HT1080 (cell line): ENCODE measurements around the gene ADGRG7. TPM values are rescaled to one million over a fixed set of nuclear protein-coding genes. Genes with fewer than 3 reads are reported as not detected.
A peak's percentile ranks its signal among the peaks of the same experiment; 100 is the strongest.
"Not testable (repeated sequence)": the region's sequence is repeated elsewhere in the genome, so short reads cannot be mapped to it uniquely, and the experiment has no call there.

Experiments used
- DNase-seq: peaks from one replicate; pipeline ENCODE4 v3.0.0-alpha.2; 2015; ENCODE audit warnings: low read depth
- total RNA-seq: library from RNA; depleted of rRNA; stranded (reverse); fragments of >200 nt; shearing (Covaris generic); gene quantifications from 2 replicates; pipeline ENCODE4 v1.2.3, GENCODE V29; 2014

The ADGRG7 gene
- total RNA-seq, 1 experiment from 2014 or later: not detected

DNA sequence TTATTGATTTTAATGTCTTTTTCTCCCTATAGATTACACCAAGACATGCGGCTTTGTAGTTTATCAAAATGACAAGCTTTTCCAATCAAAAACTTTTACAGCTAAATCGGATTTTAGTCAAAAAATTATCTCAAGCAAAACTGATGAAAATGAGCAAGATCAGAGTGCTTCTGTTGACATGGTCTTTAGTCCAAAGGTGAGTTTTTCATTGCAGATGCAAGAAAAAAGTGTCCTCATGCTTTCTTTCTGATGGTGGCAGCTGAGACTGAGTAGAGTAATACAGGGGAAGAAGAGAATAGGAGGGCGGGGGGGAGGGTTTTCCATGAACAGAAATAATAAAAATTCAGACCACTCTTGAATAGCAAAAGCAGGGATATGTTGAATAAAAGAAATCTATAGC is 36.5 kb downstream of the ADGRG7 start:
- no peak for DNase-seq

DNA sequence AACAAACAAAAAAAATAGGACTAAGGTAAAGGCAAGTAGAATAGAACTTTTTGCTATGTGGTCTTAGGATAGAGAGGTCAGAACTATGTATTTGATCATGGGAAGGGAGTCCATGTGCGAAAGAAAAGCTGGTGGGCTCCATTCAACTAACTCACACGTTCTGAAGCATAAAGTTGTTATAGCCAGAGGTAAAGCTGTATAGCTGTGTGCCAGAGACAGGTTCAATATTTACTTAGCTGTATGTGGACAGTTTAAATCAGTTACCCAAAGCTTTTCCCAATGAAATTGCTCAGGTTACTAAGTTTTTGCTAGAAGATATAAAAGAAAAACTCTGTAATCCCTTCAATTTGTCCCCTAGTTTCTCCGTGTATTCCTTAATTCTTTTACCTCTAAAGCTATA is 37.8 kb downstream of the ADGRG7 start:
- no peak for DNase-seq

GRCh38 chr3:100647657-100648056 is 38.3 kb downstream of the ADGRG7 start:
- DNase-seq: no peak

- DNase-seq: peak; percentile 64
Observed at GRCh38 chr3:100650651-100651619, 41.5 kb downstream of the ADGRG7 start.

DNA sequence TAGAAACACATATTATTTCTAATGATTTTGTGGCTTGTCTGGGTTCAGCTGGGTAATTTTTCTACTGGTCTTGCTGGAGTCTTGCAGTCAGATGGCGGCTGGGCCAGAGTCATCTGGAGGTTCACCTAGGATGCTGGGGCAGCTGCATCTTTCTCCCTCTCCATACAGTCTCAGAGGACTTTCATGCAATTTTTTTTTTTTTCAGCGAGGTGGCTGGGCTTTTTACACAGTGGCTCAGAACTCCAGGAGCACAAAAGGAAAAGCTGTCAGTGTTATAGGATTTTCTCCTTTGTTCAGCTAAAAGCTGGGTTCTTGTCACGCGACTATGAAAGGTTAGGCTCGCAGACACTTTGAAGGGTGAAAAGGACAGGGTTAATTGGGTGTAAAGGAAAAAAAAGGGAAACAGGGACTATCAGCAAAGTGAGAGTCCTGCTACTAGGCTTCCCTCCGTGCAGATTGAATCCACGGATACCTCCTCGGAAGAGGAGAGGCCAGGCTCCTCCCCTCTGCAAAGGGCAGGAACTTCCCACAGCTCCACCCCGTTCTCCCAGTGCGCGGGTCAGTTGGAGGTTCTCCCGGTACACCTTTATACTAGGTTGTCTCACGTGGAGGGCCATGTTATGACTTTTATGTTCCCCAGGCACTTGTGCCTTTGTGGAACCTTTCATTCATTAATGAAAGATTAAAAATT is 44.3 kb downstream of the ADGRG7 start:
- DNase-seq: no peak

DNA sequence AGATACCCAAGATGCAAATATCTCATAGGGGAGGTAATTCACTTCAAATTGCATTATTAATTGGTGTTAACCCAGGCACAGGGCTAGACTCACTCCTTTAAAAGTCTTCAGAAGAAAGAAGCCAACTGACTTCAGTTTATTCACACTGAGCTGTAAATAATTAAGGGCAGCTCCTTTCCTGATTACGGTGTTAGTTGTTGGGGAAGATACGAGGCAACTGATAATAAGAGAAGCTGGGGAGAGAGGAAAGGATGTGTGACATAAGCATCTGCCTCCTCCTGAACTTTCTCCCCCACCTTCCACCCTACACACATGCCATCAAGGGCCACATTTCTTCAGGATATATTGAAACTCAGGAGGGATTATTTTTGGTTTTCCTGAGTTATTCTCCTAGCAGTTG is 47.5 kb downstream of the ADGRG7 start:
- DNase-seq: no peak

DNA sequence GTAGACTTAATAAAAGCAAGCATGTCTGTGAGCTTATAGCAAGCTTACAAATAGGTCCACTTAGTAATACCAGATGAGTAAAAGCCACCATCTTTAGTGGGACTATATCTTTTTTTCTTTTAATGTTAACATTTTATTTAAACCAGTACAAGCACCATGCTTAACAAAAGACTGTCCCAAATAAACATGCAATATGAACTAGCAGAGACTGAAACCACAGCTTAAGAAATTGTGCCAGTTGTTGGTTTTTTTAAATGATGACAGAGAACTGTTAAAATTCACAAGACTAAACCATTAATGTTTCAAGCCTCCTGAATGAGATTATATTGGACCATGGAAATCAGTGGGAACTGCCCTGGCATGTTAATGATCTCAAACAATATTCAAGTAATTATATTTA is 51.9 kb downstream of the ADGRG7 start:
- not testable (repeated sequence) for DNase-seq

GRCh38 chr3:100662113-100662823 is 52.9 kb downstream of the ADGRG7 start:
- no peak for DNase-seq

DNA sequence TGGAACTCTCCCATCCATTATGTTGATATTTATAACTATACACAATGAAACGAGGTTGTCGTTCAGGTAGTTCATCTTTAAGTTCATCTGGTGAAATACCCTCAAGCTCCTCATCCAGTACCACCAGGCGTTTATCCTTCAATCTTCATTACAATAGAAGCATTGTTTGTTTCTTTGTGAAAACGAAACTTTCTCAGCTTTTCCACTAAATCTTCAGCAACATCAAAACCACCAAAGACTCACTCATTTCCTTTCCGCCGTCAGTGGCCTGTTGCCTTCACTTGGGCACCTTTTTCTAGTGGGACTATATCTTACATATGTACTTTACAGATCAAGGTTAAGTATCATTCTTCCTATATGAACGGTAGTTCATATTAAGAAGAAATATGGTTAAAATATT is 55.8 kb downstream of the ADGRG7 start:
- DNase-seq: peak; percentile 82

GRCh38 chr3:100666699-100667098 is 57.3 kb downstream of the ADGRG7 start:
- not testable (repeated sequence) for DNase-seq

DNA sequence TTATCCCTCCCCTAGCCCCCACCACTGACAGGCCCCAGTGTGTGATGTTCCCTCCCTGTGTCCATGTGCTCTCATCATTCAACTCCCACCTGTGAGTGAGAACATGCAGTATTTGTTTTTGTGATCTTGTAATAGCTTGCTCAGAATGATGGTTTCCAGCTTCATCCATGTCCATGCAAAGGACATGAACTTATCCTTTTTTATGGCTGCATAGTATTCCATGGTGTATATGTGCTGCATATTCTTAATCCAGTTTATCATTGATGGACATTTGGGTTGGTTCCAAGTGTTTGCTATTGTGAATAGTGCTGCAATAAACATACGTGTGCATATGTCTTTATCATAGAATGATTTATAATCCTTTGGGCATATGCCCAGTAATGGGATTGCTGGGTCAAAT is 57.9 kb downstream of the ADGRG7 start:
- not testable (repeated sequence) for DNase-seq

GRCh38 chr3:100670995-100671394 is 61.6 kb downstream of the ADGRG7 start:
- not testable (repeated sequence) for DNase-seq

- DNase-seq: no peak
Observed at GRCh38 chr3:100681496-100681895, 72.1 kb downstream of the ADGRG7 start.

DNA sequence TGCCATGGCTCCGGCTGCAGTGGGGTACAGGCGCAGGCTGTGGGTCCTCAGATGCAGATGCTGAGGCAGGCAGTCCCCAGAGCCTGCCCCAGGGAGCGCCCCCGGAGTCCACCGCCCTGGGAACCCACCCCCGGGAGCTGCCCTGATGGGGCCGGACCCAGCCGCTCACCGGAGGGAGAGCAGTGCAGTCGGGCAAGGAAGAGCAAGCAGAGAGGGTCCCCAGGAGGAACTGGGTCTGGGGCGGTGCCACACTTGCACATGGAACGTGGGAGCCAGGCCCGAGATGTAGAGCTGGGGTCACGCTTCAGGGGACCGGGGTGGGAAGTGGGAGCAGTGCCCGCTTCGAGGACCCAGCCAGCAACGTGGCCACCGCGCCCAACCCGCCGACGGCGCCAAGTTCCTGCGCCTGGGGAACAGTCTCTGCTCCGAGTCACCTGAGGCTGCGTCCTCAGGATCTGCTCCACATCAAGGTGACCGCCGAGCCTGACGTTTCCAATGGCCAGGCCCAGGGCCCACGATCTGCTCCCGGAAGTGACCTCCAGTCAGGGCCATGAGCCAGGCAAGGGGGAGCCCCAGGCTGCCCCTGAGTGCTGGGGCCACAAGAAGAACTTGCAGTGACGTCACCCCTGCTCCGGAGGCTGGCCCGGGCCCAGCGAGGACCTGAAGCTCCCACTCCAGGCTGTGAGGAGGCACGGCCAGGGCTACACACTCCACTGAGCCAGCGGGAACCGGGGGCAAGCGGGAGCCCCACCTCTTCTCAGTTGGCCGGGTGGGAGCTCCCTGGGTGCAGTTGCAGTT is 72.9 kb downstream of the ADGRG7 start:
- no peak for DNase-seq

- DNase-seq: no peak
Observed at GRCh38 chr3:100682854-100683760, 73.7 kb downstream of the ADGRG7 start.

DNA sequence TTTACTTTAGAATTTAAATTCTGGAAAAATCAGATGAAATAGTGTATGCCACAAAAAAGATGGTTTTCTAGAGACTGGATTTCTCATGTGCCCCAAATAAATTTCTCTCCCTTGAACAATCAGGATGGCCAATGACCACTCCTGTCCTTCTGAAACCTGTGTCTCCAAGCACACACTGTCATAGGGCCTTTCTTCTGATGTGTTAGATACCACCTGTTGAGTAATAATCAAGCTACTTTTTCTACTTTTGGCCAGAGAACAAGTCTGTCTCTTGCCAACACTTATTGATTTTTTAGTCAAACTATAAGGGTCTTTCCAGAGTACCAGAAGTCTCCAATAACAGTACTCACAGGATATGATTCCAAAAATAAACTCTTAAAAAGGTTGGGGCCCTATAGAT is 83.8 kb downstream of the ADGRG7 start:
- DNase-seq: no peak

GRCh38 chr3:100695696-100696095 is 86.3 kb downstream of the ADGRG7 start:
- no peak for DNase-seq

DNA sequence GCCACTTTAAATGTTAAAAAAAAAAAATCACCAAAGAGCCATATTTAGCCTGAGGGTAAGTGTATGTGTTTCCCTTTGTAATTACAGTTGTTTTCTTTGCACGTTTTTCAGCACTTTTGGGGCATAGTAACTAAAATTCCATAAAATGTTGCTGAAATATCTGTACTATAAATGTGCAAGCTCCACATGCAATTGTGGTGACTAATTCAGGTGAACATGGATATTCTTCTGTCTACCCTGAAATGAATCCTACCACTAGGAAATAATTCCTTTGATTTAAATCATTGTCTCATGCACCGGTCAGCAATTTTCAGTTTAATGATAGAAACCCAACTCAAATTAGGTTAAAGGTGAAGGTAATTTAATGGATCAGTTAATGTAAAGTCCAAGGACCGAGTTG is 86.8 kb downstream of the ADGRG7 start:
- DNase-seq: no peak

- no peak for DNase-seq
Observed at GRCh38 chr3:100697172-100697571, 87.8 kb downstream of the ADGRG7 start.

DNA sequence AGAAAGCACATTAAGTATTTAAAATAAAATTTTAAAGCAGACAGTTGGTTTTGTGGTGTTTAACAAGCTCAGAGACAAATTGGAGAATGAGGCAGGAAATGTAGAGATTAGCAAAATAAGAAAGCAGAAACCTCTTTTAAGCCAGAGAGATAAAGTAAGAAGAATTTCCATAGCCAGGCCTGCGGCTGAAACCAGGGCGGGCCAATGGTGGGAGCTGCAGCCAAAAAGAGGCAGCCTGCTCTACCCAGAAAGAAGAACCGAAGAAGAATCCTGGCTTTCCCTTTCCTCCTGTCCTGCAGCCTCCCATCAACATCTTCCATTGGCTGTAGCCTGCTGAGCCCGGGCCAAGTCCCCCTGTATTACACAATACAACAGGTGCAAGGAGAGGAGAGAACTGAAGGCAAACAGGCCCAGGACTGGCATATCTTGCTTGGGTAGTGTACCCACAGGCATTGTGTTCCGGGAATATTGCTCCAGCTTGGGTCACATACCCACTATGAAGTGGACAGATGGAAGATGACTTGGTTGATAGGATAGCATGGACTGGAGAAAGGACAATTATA is 88.4 kb downstream of the ADGRG7 start:
- no peak for DNase-seq
